ENCODE results near the gene ADCY5. TPM values are rescaled to one million over a fixed set of nuclear protein-coding genes. Genes with fewer than 3 reads are reported as not detected.

Gene ADCY5
- total RNA-seq, 1 experiment from 2014 or later, result 1.4 TPM

DNA sequence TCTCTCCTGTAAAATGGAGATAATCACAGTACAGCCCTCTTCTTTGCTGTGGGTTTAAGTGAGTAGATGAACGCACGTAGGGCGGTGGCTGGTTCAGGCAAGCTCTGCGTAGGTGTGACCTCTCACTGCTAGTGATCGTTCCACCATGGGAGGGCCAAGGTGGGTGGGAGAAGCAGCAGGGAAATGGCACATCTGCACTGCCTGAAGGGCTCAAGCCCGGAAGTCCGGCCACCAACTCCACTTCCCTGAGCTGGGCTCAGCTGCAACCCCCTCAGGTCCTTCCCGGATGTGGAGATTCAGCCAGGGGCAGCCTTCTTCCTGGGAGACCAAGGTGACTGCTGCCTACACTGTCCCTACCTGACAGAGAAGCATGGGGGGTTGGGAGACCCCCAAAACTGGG, 102.9 kb downstream of the ADCY5 start:
- CTCF ChIA-PET, result interaction anchor here (0.6 to 1.0 kb wide), 2 partner anchors 38 to 213 kb away, joined by 3 to 15 read pairs; no protein-coding TSS in a partner anchor
- no peaks in the 10 kb centered on the region for H3K9me3 ChIP-seq (ENCODE audit: control insufficient read depth, insufficient read depth, low read depth, low read length)
- H3K27ac ChIP-seq (ENCODE audit: low read length), result no peak overlapping the region
- TF ChIP-seq, protein P1, sequence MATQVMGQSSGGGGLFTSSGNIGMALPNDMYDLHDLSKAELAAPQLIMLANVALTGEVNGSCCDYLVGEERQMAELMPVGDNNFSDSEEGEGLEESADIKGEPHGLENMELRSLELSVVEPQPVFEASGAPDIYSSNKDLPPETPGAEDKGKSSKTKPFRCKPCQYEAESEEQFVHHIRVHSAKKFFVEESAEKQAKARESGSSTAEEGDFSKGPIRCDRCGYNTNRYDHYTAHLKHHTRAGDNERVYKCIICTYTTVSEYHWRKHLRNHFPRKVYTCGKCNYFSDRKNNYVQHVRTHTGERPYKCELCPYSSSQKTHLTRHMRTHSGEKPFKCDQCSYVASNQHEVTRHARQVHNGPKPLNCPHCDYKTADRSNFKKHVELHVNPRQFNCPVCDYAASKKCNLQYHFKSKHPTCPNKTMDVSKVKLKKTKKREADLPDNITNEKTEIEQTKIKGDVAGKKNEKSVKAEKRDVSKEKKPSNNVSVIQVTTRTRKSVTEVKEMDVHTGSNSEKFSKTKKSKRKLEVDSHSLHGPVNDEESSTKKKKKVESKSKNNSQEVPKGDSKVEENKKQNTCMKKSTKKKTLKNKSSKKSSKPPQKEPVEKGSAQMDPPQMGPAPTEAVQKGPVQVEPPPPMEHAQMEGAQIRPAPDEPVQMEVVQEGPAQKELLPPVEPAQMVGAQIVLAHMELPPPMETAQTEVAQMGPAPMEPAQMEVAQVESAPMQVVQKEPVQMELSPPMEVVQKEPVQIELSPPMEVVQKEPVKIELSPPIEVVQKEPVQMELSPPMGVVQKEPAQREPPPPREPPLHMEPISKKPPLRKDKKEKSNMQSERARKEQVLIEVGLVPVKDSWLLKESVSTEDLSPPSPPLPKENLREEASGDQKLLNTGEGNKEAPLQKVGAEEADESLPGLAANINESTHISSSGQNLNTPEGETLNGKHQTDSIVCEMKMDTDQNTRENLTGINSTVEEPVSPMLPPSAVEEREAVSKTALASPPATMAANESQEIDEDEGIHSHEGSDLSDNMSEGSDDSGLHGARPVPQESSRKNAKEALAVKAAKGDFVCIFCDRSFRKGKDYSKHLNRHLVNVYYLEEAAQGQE (IDR thresholded peaks at IDR 0.05; ENCODE audit: insufficient read depth in 1 of 2, low read depth in 2 of 2, low read length in 1 of 2), result no peak
- no peak for TF ChIP-seq POLR2AphosphoS5 (IDR thresholded peaks at IDR 0.05; ENCODE audit: low read depth, low read length)
- BruUV-seq (replicated peaks), result no TSS peak
- H3K4me1 ChIP-seq (ENCODE audit: control insufficient read depth, insufficient read depth, low read length), result no peaks in the 10 kb centered on the region
- no peaks in the 10 kb centered on the region for H3K36me3 ChIP-seq (ENCODE audit: control insufficient read depth, insufficient read depth, low read length)
- intact Hi-C loops (cut with micrococcal nuclease; ENCODE audit: unreplicated experiment) (no loop called here), in situ Hi-C loops (cut with HindIII; ENCODE audit: low pct_unique_long_range_greater_than_20kb, low sequenced_read_pairs) (no loop called here)
- POLR2A ChIA-PET, result no interaction called here
- no peak overlapping the region for H3K4me3 ChIP-seq (ENCODE audit: low read depth in 2 of 2, low read length in 2 of 2)
- no peaks in the 10 kb centered on the region for H3K27me3 ChIP-seq (ENCODE audit: control insufficient read depth, insufficient read depth, low read length)
- DNase-seq (ENCODE audit: low read depth, low spot score) (no peak), ATAC-seq (no peak)

DNA sequence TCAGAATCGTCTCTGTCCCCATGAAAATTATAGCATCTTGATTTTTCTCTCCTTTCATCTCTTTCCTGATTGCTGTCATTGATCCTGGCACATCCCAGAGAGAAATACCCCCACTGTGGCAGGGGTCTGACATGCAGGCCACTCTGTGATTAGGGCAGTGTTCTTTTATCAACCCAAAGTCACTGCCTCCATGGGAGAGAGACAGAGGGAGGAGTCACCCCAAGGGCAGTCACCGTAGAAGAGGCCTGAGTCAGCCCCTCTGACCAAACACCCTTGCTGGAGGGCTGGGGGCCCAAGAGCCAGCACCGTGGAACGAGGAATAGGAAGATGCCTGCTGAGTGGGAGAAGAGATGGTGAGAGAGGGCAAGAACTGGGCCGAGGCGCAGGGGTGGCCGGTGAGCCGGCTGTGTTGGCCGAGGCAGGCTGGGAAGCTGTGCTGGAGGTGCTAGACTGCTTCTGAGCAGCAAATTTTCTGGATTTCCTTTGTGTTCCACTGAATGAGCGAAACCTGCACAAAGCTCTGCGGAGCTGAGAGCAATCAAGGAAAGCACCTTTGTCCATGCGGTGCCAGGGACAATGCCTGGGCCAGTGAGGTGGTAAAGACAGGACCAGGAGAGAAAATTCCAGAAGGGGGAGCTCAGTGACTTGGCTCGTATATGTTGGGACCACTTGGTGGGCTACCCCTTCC, 103.8 kb downstream of the ADCY5 start:
- TF ChIP-seq POLR2AphosphoS5 (IDR thresholded peaks at IDR 0.05; ENCODE audit: low read depth, low read length) (no peak), TCF7L2 (IDR thresholded peaks at IDR 0.05; ENCODE audit: low read depth, low read length) (no peak)
- intact Hi-C loops (cut with micrococcal nuclease; ENCODE audit: unreplicated experiment) (no loop called here), in situ Hi-C loops (cut with HindIII; ENCODE audit: low pct_unique_long_range_greater_than_20kb, low sequenced_read_pairs) (no loop called here)
- ATAC-seq (0 out of 2 replicates have a peak, but pooled peaks have one; percentile 19), DNase-seq (ENCODE audit: low read depth, low spot score) (no peak)
- H3K4me1 ChIP-seq (ENCODE audit: control insufficient read depth, insufficient read depth, low read length), result no peaks in the 10 kb centered on the region
- H3K27me3 ChIP-seq (ENCODE audit: control insufficient read depth, insufficient read depth, low read length), result no peaks in the 10 kb centered on the region
- no peaks in the 10 kb centered on the region for H3K9me3 ChIP-seq (ENCODE audit: control insufficient read depth, insufficient read depth, low read depth, low read length)
- H3K27ac ChIP-seq (ENCODE audit: low read length), result no peak overlapping the region
- ChIA-PET POLR2A (no interaction called here), CTCF (interaction anchor here (0.6 to 1.0 kb wide), 2 partner anchors 38 to 214 kb away, joined by 3 to 15 read pairs; no protein-coding TSS in a partner anchor)
- no TSS peak for BruUV-seq (replicated peaks)
- no peak overlapping the region for H3K4me3 ChIP-seq (ENCODE audit: low read depth in 2 of 2, low read length in 2 of 2)
- no peaks in the 10 kb centered on the region for H3K36me3 ChIP-seq (ENCODE audit: control insufficient read depth, insufficient read depth, low read length)

DNA sequence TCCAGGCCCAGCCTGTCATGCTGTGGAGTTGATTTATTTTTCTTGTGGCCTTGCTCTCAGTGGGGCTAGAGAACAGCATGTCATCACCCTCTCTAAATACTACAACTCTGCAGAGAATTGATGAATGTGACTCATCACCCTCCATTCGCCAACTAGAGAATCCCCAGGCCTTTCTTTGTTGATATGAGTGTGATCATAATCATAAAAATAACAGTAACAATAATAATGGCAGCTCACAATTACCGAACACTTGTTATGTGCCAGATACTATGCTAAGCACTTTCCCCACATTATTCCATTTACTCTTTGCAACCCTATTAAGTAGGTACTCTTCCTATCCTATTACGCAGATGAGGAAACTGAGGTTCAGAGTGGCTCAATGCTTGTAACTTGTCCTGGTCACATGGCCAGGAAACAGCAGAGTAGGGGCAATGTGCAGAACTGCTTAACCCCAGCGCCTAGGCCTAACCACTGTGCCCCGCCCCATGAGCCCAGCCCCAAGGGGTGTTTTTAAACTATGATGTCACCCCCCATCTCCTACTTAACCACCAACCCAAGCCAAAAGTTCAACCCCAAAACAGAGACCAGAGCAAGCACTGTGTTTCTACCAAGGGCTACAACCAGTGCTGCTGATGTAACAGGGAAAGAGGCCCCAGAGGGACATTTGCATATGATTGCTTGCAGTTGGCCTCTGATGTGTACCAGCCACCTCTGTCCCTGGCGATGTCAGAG, 104.5 kb downstream of the ADCY5 start:
- CTCF ChIA-PET, result no interaction called here
- Histone ChIP-seq H3K4me1 (ENCODE audit: control insufficient read depth, insufficient read depth, low read length) (no peaks in the 10 kb centered on the region), H3K36me3 (ENCODE audit: control insufficient read depth, insufficient read depth, low read length) (no peaks in the 10 kb centered on the region), H3K4me3 (ENCODE audit: low read depth in 2 of 2, low read length in 2 of 2) (no peak overlapping the region), H3K27ac (ENCODE audit: low read length) (no peak overlapping the region), H3K27me3 (ENCODE audit: control insufficient read depth, insufficient read depth, low read length) (no peaks in the 10 kb centered on the region), H3K9me3 (ENCODE audit: control insufficient read depth, insufficient read depth, low read depth, low read length) (no peaks in the 10 kb centered on the region)
- BruUV-seq (replicated peaks), result no TSS peak
- TF ChIP-seq TCF7L2 (IDR thresholded peaks at IDR 0.05; ENCODE audit: low read depth, low read length) (no peak), POLR2AphosphoS5 (IDR thresholded peaks at IDR 0.05; ENCODE audit: low read depth, low read length) (no peak), SIN3A (IDR thresholded peaks at IDR 0.05; ENCODE audit: borderline replicate concordance, insufficient read depth, low read depth, low read length) (no peak)
- TF ChIP-seq, protein P1 (IDR thresholded peaks at IDR 0.05; ENCODE audit: insufficient read depth in 1 of 2, low read depth in 2 of 2, low read length in 1 of 2), result no peak
- TF ChIP-seq, protein P2, sequence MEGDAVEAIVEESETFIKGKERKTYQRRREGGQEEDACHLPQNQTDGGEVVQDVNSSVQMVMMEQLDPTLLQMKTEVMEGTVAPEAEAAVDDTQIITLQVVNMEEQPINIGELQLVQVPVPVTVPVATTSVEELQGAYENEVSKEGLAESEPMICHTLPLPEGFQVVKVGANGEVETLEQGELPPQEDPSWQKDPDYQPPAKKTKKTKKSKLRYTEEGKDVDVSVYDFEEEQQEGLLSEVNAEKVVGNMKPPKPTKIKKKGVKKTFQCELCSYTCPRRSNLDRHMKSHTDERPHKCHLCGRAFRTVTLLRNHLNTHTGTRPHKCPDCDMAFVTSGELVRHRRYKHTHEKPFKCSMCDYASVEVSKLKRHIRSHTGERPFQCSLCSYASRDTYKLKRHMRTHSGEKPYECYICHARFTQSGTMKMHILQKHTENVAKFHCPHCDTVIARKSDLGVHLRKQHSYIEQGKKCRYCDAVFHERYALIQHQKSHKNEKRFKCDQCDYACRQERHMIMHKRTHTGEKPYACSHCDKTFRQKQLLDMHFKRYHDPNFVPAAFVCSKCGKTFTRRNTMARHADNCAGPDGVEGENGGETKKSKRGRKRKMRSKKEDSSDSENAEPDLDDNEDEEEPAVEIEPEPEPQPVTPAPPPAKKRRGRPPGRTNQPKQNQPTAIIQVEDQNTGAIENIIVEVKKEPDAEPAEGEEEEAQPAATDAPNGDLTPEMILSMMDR (IDR thresholded peaks at IDR 0.05), result no peak
- DNase-seq (ENCODE audit: low read depth, low spot score), result no peak
- intact Hi-C loops (cut with micrococcal nuclease; ENCODE audit: unreplicated experiment), result no loop called here
- POLR2A ChIA-PET, result no interaction called here
- ATAC-seq, result no peak
- in situ Hi-C loops (cut with HindIII; ENCODE audit: low pct_unique_long_range_greater_than_20kb, low sequenced_read_pairs), result no loop called here

Data from Panc1 (cell line).